A549 (cell line): ENCODE results near the gene TRIM10. TPM values are rescaled to one million over a fixed set of nuclear protein-coding genes. Genes with fewer than 3 reads are reported as not detected.
"Not testable (repeated sequence)": the region's sequence is repeated elsewhere in the genome, so short reads cannot be mapped to it uniquely, and the experiment has no call there.

Experiments
- ATAC-seq, 2 experiments: fragments of 200-7000 bp in 1 of 2; fragments of >200 bp in 1 of 2; cut with Nextera tagmentation in 1 of 2; cut with Tn5 transposase in 1 of 2; 3 replicates each; pipeline versions ENCODE4 v1.8.0 to v1.9.1; 2018 to 2020; ENCODE audit warnings: mild to moderate bottlenecking in 1 of 2, moderate library complexity in 1 of 2
- CTCF ChIA-PET: fragments of 300-600 bp; sonication (Branson Sonifier 250); formaldehyde crosslinking; extraction: SDS; loops from one replicate; lab custom pipeline; 2021; ENCODE audit warnings: antibody characterized with exemption, inconsistent platforms; lab: Yijun Ruan, JAX
- POLR2A ChIA-PET: fragments of 350-600 bp; formaldehyde crosslinking; extraction: SDS; loops from one replicate; lab custom pipeline; 2021; ENCODE audit warnings: antibody characterized with exemption, inconsistent platforms; lab: Yijun Ruan, JAX
- DNase-seq, 2 experiments: peaks; one replicate each; pipeline versions ENCODE4 v3.0.0 to v3.0.0-alpha.2; 2011 to 2016; ENCODE audit warnings: low read depth in 1 of 2, low spot score in 1 of 2
- FAIRE-seq: peaks from 2 replicates; lab custom pipeline; 2011; peaks lifted over from hg19 to GRCh38; lab: Jason Lieb, UNC
- H3K27ac ChIP-seq, 2 experiments: fragments of >200 bp; sonication (Bioruptor Twin); formaldehyde crosslinking; 3 replicates each; pipeline ENCODE4 v1.5.1; 2016 to 2017
- H3K4me1 ChIP-seq: fragments of >200 bp; sonication (Bioruptor Twin); formaldehyde crosslinking; 3 replicates; pipeline ENCODE4 v1.6.1; 2016
- H3K4me2 ChIP-seq: fragments of >200 bp; sonication (Bioruptor Twin); formaldehyde crosslinking; 3 replicates; pipeline ENCODE4 v1.6.1; 2016
- H3K4me3 ChIP-seq: fragments of >200 bp; sonication (Bioruptor Twin); formaldehyde crosslinking; 3 replicates; pipeline ENCODE4 v1.5.1; 2016
- H3K9me3 ChIP-seq: fragments of >200 bp; sonication (Bioruptor Twin); formaldehyde crosslinking; 3 replicates; pipeline ENCODE4 v1.6.1; 2016
- CBX2 ChIP-seq: fragments of 200-600 bp; sonication (generic); IDR thresholded peaks from 2 replicates; pipeline ENCODE4 v1.6.1; 2016; ENCODE audit warnings: low read depth, mild to moderate bottlenecking, borderline replicate concordance
- CBX8 ChIP-seq: fragments of 200-600 bp; sonication (generic); IDR thresholded peaks from 2 replicates; pipeline ENCODE4 v1.6.1; 2016
- CEBPB ChIP-seq, 2 experiments: fragments of >200 bp in 1 of 2; sonication (Bioruptor Twin) in 1 of 2; formaldehyde crosslinking in 1 of 2; IDR thresholded peaks; 2 replicates each; pipeline ENCODE4 v1.6.1; 2012 to 2016
- CHD2 ChIP-seq: fragments of 150-350 bp; IDR thresholded peaks from 2 replicates; pipeline ENCODE4 v1.6.1; 2014; ENCODE audit warnings: low read length; ENCODE audit not compliant: partially characterized antibody
- E2F6 ChIP-seq: IDR thresholded peaks from 2 replicates; pipeline ENCODE4 v1.6.1; 2012; ENCODE audit warnings: low read depth, borderline replicate concordance
- EHMT2 ChIP-seq: fragments of 200-600 bp; sonication (generic); IDR thresholded peaks from 2 replicates; pipeline ENCODE4 v1.6.1; 2016; ENCODE audit warnings: antibody characterized with exemption, low read depth, mild to moderate bottlenecking, moderate library complexity
- FOSL2 ChIP-seq, 2 experiments: fragments of 450-650 bp in 1 of 2; fragments of >200 bp in 1 of 2; sonication (Bioruptor Twin) in 1 of 2; formaldehyde crosslinking; IDR thresholded peaks; 2 replicates each; pipeline versions ENCODE4 v1.5.0 to v1.6.1; 2016 to 2020; ENCODE audit warnings: mild to moderate bottlenecking in 1 of 2, moderate library complexity in 1 of 2
- HDAC2 ChIP-seq: fragments of 200-600 bp; sonication (generic); IDR thresholded peaks from 2 replicates; pipeline ENCODE4 v1.6.1; 2016
- HES2 ChIP-seq: fragments of >200 bp; sonication (Bioruptor Twin); formaldehyde crosslinking; IDR thresholded peaks from 2 replicates; pipeline ENCODE4 v1.6.1; 2016
- HEYL ChIP-seq: fragments of 250-450 bp; sonication (Bioruptor Pico); IDR thresholded peaks from 2 replicates; pipeline ENCODE4 v1.8.0; 2021; ENCODE audit warnings: mild to moderate bottlenecking, moderate library complexity
- HOXA7 ChIP-seq: fragments of 250-450 bp; sonication (Bioruptor Pico); IDR thresholded peaks from 2 replicates; pipeline ENCODE4 v1.5.0; 2020; ENCODE audit warnings: mild to moderate bottlenecking, moderate library complexity
- JUN ChIP-seq, 2 experiments: fragments of >200 bp; sonication (Bioruptor Twin); formaldehyde crosslinking; IDR thresholded peaks; 2 replicates in 1 of 2; 3 replicates in 1 of 2; pipeline ENCODE4 v1.6.1; 2016 to 2017
- JUNB ChIP-seq: fragments of >200 bp; sonication (Bioruptor Twin); formaldehyde crosslinking; IDR thresholded peaks from 2 replicates; pipeline ENCODE4 v1.6.1; 2016
- KDM1A ChIP-seq: fragments of 200-600 bp; sonication (generic); IDR thresholded peaks from 2 replicates; pipeline ENCODE4 v1.6.1; 2016; ENCODE audit warnings: low read depth, mild to moderate bottlenecking
- KDM5A ChIP-seq: fragments of 200-600 bp; sonication (generic); IDR thresholded peaks from 2 replicates; pipeline ENCODE4 v1.6.1; 2016; ENCODE audit warnings: antibody characterized with exemption, mild to moderate bottlenecking
- MAFK ChIP-seq: fragments of 450-650 bp; IDR thresholded peaks from 2 replicates; pipeline ENCODE4 v1.6.1; 2014; ENCODE audit not compliant: partially characterized antibody
- NR3C1 ChIP-seq: fragments of >200 bp; sonication (Bioruptor Twin); formaldehyde crosslinking; IDR thresholded peaks from 3 replicates; pipeline ENCODE4 v1.6.1; 2017
- PHF8 ChIP-seq: fragments of 200-600 bp; sonication (generic); IDR thresholded peaks from 2 replicates; pipeline ENCODE4 v1.6.1; 2016; ENCODE audit warnings: low read depth, mild to moderate bottlenecking, antibody characterized with exemption, moderate library complexity, borderline replicate concordance
- RAD21 ChIP-seq, 2 experiments: fragments of >200 bp in 1 of 2; sonication (Bioruptor Twin) in 1 of 2; formaldehyde crosslinking in 1 of 2; IDR thresholded peaks in 1 of 2; conservative IDR thresholded peaks in 1 of 2; 2 replicates in 1 of 2; 3 replicates in 1 of 2; pipeline ENCODE4 v1.6.1; 2012 to 2018; ENCODE audit warnings: inconsistent platforms in 1 of 2
- SMC3 ChIP-seq: fragments of >200 bp; sonication (Bioruptor Twin); formaldehyde crosslinking; IDR thresholded peaks from 3 replicates; pipeline ENCODE4 v1.6.1; 2018; ENCODE audit warnings: inconsistent platforms
- USF2 ChIP-seq: fragments of 450-650 bp; IDR thresholded peaks from 2 replicates; pipeline ENCODE4 v1.6.1; 2014; ENCODE audit warnings: antibody characterized with exemption
- ZSCAN20 ChIP-seq: fragments of 250-450 bp; sonication (Bioruptor Pico); IDR thresholded peaks from 2 replicates; pipeline ENCODE4 v1.8.0; 2022; ENCODE audit warnings: mild to moderate bottlenecking, moderate library complexity
- WGBS: methylation state at CpG from one replicate; pipeline ENCODE4 v1.1.6; 2017; ENCODE audit errors: missing lambda C conversion rate; 5-methylcytosine and 5-hydroxymethylcytosine counted together
- polyA plus RNA-seq, 4 experiments: library from polyadenylated mRNA; depleted of rRNA in 3 of 4; stranded (reverse); fragments of >200 nt; fragmentation: RNase III in 1 of 4; extraction: RNeasy Plus Mini Kit Qiagen cat#74134 plus additional on column Dnase treatment in 1 of 4; gene quantifications; 2 replicates in 3 of 4; 3 replicates in 1 of 4; pipeline ENCODE4 v1.2.3, GENCODE V29; 2011 to 2017

Gene TRIM10
- polyA plus RNA-seq, 2 of the 4 experiments (the other 2 are of a cell fraction): 0.03 to 0.12 TPM

GRCh38 chr6:30168741-30169140 lies 7.7 kb upstream of the TRIM10 start:
- no peak overlapping the region for H3K4me3 ChIP-seq
- 9% methylated on average over 1 of the region's 1 CpG for WGBS
- DNase-seq (no peak), ATAC-seq (no peak), FAIRE-seq (no peak)
- TF ChIP-seq ZSCAN20 (CRISPR knock-in tag) (no peak), RAD21 (conservative IDR thresholded peaks at IDR 0.05 in 1 of 2, IDR thresholded peaks at IDR 0.05 in 1 of 2) (no peak), PHF8 (no peak), JUN (IDR thresholded peaks at IDR 0.05) (no peak), SMC3 (no peak), HDAC2 (no peak), FOSL2 (IDR thresholded peaks at IDR 0.05) (no peak), FOSL2 (CRISPR knock-in tag; IDR thresholded peaks at IDR 0.05) (no peak), EHMT2 (no peak), JUNB (no peak), E2F6 (no peak), CBX2 (no peak), KDM5A (no peak), KDM1A (no peak), HES2 (no peak)
- H3K27ac ChIP-seq: no peak overlapping the region
- H3K4me1 ChIP-seq: no peaks in the 10 kb centered on the region
- ChIA-PET POLR2A (no interaction called here), CTCF (interaction anchor here (1.0 to 2.7 kb wide), 3 partner anchors 38 to 76 kb away, joined by 4 to 22 read pairs (median 13); no protein-coding TSS in a partner anchor)
- no peaks in the 10 kb centered on the region for H3K9me3 ChIP-seq
- H3K4me2 ChIP-seq: no peak overlapping the region

- CTCF ChIA-PET: interaction anchor here (1.6 to 2.7 kb wide), 3 partner anchors 37 to 63 kb away, joined by 4 to 22 read pairs (median 13); no protein-coding TSS in a partner anchor
- DNase-seq: no peak
- no peak overlapping the region for H3K27ac ChIP-seq
- no peak for FAIRE-seq
- ATAC-seq: no peak
- H3K4me1 ChIP-seq: 0 out of 3 replicates have a peak, but pooled peaks cover 3% of the 10 kb centered on the region
- POLR2A ChIA-PET: no interaction called here
- TF ChIP-seq USF2: no peak
- TF ChIP-seq CEBPB (IDR thresholded peaks at IDR 0.05): no peak
- no peak for TF ChIP-seq NR3C1
- no peak for TF ChIP-seq CHD2
- no peak for TF ChIP-seq MAFK
- no peak for TF ChIP-seq HES2
- TF ChIP-seq HOXA7 (CRISPR knock-in tag): no peak
- no peak for TF ChIP-seq KDM1A
- TF ChIP-seq CBX8: no peak
- TF ChIP-seq HEYL (CRISPR knock-in tag): no peak
- H3K4me3 ChIP-seq: no peak overlapping the region
- H3K4me2 ChIP-seq: no peak overlapping the region
- 27% methylated on average over 6 of the region's 6 CpGs for WGBS
- H3K9me3 ChIP-seq: no peaks in the 10 kb centered on the region
Measured at GRCh38 chr6:30167101-30167500, 6.1 kb upstream of the TRIM10 start.

- H3K4me3 ChIP-seq, H3K4me2 ChIP-seq, H3K4me1 ChIP-seq, POLR2A ChIA-PET, DNase-seq, H3K9me3 ChIP-seq, H3K27ac ChIP-seq, ATAC-seq, FAIRE-seq: not testable (repeated sequence)
- WGBS: 63% methylated on average over 1 of the region's 1 CpG
- CTCF ChIA-PET: interaction anchor here (2.0 kb wide), 1 partner anchor 34 kb away, joined by 9 read pairs; no protein-coding TSS in a partner anchor
Measured at GRCh38 chr6:30165238-30165637, 4.2 kb upstream of the TRIM10 start.
